Effector CD8-positive, alpha-beta T cell (primary cell): ENCODE results near the gene CDK14.

Experiments
- DNase-seq: peaks from one replicate; lab custom pipeline; 2025; lab: John Stamatoyannopoulos, UW

CDK14 gene

DNA sequence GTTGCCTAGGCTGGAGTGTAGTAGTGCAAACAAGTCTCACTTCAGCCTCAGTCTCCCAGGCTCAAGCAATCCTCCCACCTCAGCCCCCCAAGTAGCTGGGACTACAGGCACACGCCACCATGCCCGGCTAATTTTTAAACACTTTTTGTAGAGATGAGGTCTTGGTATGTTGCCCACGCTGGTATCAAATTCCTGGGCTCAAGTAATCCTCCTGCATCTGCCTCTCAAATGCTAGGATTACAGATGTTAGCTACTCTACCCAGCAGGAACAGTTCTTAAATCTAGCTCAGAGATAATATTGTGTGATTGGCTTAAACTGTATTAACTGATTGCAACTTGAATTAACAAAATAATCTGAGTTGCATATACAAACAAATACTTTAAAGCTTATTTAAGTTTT is 82.9 kb downstream of the CDK14 start:
- no peak for DNase-seq

DNA sequence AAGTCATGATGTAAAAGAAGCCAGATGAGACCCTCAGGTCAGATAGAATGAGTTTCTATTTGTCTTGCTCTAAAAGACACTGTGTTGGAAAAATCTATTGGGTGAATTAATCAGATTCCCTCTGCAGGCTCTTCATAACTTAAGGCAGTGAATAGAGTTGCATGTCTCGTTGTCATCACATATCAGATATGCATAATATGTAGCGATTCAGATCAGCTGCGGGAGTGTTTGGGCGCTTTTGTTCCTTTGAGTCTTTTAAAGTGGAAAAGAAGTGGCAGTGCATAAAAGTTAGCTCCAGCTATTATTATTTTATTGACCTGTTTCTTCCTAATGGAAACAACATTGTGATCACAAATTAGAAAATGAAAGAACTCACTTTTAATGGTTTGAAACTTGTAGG is 84.4 kb downstream of the CDK14 start:
- DNase-seq = no peak

DNA sequence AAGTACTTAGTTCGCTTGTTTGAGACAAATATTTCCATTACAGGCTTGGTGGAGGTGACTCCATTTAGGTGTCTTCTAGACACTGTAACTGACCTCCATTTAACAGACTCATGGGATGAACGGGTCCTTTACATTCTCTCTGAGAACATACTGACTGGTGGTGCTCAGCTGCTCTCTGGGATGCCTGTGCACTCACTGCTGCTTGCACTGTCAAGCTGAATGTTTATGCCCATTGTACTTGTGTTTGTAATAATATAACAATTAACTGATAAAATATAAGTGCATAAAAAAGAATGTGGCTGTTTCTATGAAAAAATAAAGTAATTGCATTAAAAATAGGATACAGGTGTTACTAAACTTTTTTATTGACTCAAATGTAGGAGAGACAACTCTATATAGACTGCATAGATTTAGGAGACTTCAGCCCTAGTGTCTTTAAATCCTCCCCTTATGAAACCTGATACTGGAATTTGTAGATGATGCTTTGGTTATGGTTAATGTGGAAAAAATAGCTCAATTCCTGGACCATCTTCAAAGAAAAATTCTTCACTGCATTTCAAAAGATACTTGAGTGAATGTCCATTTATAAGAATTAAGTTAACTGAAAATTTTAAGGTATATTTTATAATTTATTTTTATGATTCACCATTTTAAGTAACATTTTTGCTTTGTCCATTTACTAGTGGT is 85.4 kb downstream of the CDK14 start:
- DNase-seq = no peak

DNA sequence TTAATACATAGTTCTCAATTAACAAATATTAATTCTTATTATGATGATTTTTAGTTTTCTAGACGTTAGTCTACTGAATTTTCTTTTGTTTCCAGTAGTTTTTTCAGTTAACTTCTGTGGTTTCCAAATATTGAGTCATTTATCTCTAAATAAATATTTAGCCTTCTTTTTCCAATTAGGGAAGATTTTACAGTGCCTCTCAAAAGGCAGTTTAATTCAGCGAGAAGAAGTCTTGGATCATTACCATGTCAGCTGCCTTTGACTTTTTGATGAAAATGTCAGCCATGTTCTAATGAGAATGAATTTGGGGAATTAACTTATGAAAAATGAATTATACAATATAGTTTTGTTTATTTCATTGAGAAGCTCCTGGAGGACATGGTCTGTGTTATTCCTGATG is 90.0 kb downstream of the CDK14 start:
- no peak for DNase-seq

DNA sequence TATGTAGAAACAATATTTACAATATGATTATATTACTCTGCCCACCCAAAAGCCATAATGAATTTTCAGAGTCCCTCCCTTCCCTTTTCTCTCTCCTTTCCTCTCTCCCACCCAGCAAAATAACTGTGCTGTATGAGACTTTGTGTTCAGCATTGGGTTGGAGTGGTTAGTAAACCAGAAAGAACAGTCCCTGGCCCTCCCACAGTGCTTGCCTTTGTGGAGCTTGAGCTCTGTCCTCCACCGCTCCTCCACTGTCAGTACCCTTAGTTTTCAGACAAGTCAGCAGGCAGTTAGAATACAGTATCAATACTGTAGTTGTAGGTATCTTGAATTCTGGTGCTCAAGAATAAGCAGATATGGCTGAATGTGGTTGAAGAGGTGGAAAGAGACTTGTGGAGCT is 92.7 kb downstream of the CDK14 start:
- DNase-seq = no peak

DNA sequence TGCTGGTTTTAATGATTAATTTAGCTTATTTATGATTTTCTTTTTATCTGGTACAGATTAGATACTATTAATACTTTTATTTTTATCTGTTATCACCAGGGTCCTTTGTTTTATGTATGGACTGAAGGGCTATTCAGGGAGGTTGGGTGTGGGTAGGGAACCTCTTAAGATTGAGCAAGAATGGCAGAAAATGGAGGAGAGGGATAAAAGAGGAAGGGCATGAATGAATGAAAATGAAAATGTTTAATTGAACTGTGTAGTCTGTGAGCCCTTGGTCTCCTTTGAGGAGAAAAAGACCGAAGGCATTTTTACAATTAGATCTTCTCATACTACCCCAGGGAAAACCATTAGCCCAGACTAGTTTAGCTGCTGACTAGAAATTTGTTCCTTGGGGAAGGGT is 93.1 kb downstream of the CDK14 start:
- DNase-seq = no peak

DNA sequence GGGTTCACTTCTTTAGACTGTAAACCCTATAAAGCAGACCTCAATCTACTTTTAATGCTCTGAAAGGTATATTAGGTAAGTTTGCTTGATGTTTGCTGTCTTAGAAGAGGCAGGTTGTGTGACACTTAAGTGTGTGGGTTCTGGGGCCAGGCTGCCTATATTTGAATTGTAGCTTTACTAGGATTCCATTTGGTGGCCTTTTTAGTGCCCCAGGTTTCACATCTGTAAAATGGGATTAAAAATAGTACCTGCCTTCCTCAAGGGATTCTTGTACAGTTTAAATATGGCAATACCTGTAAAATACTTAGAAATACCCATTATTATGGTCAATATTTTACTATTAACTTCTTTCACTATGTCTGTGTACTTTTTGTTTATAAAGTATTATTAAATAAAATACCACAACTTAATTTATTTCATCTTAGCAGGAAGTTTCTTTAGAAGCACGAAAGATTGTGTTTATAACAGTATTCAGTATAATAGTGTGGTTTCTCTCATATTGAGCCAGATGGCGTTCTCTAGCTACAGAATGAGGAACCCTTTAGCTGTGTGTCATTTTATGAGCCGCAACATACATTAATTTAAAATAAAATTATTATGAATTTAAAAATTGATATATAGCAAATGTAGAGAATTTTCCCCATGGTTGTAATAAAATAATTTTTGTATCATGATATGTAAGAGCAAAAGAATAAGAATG is 94.2 kb downstream of the CDK14 start:
- no peak for DNase-seq

DNA sequence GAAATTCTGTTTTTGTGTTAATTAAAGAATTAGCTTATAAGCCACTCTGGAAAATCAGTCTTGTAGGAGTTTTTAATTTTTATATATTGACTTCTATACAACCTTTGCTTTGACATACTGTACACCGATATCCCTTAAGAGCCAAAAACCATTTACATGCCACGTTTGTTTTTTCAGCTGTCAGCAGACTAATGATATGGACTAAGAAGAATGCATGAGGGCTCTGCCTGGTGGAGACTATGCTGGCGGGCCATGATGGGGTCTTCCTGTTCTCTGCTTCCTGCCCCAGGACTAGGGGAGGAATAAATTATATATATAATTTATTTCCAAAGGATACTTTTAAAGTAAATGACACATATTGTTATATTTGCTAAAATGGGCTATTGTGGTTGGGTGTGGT is 96.3 kb downstream of the CDK14 start:
- no peak for DNase-seq

DNA sequence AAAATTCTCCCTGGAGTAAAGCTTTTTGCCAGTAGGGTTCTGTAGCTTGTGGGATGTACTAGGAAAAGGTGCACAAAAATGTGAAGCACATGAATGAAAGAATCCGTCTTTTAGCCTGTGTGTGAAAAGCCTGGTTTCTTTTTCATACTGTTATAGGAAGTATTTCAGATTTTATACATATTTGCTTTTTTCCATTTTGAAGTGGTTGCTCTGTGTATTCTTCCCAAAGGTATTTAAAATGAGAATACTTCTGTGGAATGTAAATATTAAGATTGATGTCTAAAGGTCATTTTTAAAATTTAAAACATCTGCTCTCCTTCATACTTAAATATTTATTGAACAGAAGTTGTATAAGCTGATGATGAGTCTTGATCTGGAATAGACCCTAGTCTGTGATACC is 96.8 kb downstream of the CDK14 start:
- no peak for DNase-seq

DNA sequence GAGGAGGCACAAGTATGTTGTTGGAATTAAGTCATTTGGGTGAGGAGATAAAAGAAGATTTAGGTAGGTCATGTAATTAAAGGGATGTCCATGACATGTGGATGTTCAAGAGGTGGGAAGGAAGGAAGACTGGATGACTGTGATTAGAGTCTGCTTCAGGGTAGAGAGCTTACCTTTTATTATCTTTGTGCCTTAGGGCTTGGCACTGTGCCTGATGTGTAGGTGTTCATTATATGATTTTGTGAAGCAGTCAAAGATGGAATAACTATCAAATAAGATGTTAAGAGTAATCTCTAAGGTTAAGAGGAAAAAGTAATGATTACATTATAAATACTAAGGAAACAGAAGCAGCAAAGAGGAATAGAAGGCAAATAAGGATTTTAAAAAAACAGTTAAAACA is 97.8 kb downstream of the CDK14 start:
- DNase-seq = no peak

DNA sequence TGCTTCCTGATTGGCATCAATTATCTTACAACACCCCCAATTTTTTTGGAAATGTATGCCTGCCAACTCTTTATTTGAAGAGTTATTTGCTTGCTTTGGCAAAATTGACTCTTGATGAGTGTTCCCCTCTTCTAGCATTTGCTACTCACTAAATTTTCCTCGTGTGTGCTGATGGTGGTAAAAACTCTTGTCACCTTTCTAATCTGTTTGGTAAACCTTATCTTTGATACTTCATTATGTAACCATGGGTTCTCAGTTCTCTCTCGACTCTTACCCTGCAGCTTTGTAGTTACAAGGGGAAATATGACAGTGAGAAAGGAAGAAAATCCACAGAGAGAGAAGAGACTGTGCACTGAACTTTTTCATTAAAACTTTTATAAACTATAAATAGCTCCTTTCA is 102.5 kb downstream of the CDK14 start:
- no peak for DNase-seq

DNA sequence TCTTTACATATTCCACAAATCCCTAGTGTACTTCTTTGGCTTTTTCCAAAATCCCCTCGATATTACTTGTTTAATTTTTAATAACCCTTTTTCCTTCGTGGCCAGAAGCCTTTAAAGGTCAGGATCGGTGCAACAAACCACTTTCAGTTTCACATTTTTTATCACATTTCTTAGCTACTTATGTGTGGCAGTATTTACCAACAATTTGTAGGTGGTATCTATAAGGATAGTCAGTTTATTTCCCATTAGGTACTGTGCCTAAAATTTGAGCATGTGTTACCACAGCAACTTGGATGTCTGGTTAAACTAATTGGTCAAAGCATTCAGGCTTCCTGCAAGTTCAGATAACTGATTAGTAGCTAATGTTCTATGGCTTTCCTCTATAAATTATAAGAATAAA is 104.9 kb downstream of the CDK14 start:
- no peak for DNase-seq

DNA sequence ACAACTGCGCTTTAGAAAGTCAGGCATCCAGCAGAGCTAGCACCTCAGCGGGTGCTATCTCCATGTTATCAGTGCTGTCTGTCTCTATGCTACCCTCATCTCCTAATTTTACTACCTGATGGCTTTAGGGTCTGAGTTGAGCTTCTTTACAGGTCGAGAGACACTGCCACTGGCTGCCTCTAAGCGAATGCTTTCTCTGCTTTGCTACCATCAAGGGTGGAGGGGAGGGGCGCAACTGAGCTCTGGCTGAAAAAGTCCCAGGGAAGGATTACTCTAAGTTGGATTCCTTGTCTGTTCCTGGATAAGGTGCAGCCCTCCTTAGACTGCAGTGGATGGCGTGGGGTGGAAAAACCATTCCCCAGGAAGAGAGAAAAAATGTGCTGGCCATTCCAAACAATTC is 105.7 kb downstream of the CDK14 start:
- no peak for DNase-seq

DNA sequence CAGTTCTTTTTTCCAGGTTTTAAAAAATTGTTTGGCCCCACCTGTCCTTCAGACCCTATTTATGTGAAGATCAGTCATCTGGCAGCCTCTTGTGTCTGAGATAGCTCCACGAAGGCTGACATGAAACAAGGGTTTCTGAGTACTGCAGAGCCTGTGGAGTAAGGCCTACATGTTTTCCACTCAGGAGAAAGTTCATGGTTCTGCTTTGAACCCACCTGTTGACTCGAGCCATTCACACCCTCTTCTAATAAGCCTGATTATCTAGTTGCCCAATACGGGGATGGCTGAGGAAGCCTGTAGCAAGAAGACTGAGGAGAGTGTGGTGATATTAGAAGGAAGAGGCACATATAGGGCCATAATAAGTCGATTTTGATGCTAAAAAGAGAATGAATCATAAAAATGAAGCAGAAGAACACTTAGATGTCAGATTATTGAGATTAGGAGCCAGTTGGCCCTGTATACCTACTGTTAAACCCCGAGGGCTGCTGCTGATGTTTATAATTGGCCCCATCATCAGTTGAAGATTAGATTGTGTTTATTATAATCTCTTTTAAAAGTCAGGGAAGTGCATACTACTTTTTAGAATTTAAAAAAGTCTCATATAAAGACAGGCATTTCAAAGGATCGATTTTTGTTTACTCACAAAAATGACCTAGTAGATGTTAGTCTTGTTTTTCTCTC is 109.4 kb downstream of the CDK14 start:
- no peak for DNase-seq

DNA sequence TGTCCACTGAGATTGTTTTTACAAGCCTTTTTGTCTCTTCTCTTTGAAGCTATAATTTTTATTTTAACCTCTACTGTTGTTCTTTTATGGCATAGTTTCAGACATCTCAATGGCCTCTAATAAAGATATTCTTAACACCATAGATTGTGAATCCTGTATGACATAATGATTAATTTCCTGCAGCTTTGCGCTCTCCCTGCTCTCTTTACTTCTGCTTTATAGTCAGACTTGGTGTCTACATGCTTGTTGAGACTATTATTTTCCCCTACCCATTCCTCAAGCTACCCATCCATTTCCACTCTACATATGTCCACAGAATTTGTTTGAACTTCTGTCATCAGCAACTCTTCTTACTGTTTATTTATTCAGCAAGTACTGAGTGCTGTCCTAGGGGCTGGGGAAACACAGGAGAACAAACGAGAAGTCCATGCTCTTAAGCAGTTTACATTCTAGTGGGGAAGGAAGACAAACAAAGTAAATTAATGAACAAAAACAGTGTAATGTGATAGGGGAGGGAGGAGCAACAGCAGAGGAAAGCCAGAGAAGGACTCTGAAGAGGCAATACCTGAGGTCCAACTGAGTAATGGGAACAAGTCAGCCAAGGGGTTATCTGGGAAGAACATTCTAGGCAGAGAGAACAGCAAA is 110.1 kb downstream of the CDK14 start:
- DNase-seq = no peak

DNA sequence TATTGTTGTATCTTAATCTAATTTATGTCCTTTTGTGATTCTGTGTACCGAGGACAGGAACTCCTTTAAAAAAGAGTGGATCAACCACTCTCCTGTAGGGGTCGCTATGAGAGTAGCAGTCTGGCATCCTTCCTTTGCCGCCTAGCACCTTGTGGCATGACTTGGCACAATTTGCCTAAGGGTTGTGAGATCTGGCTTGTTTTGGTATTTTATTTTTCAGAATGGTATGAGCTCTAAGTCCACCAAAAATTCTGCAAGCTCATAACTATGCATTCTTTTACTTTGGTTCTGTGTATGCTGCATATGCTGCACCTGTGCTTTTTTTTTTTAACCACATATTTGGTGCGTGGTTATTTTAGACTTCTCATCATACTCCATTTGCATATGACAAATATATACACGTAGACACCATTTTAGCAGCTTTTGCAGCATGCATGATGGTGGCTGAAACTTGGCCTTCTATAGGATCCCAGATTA is 112.8 kb downstream of the CDK14 start:
- no peak for DNase-seq

DNA sequence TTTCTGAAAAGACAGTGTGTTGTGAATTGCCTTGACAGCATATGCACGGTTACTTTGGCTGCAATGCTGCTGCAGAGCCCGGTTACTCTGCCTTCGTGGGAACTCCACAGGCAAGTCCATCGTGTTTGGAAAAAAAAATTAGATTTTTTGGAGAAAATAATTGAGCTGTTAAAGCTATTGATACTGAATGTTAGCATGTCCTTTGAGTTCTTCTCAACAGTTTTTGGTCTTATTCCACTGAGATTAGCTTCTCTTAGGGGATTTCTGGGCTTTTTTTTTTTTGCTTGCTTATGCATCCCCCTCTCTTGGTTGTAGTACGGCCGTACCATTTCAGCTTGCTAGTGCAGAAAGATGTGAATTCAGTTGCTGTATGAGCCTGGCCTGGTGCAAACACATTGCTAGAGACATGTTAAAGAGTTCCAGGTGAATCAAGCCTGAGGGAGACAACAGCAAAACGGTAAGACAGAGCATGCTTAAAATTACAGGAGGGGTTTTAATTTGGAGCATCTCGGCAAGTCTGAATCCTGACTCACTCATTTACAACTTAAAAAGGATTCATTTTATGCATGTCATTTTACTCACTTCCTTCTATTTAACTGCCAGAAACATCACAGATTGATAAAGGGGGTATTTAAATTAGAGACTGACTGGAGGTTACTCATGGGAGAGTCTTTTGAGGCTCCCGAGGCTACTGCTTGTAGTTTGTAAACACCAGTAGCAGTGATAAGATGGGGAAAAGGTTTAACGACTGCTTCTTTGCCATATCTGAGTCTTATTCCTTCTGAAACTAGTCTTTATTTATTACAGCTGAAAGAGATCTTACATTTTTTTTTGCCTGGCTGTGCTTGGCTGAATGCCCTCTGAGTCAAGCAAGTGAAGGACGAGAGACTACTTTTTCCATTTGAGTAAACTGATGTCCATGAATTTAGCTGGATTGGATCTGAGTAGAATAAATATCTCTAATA is 113.7 kb downstream of the CDK14 start:
- no peak for DNase-seq

DNA sequence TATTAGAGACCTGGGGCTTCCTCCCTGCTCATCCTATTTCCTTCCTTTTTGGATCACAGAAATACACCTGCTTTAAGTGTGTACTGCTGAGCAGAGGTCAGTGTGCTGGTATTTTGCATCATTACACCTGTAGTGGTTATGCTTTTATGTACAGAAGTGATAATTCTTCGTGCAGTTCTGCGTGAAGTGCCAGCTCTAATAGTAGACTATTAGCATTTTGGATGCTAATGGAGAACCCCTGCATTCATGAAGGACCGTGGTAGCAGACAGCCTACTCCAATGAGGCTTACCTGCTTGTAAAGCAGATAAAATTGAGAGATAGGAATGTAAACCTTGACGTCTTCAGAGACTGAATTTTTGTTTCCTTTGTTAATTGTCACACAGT is 114.3 kb downstream of the CDK14 start:
- DNase-seq = no peak

DNA sequence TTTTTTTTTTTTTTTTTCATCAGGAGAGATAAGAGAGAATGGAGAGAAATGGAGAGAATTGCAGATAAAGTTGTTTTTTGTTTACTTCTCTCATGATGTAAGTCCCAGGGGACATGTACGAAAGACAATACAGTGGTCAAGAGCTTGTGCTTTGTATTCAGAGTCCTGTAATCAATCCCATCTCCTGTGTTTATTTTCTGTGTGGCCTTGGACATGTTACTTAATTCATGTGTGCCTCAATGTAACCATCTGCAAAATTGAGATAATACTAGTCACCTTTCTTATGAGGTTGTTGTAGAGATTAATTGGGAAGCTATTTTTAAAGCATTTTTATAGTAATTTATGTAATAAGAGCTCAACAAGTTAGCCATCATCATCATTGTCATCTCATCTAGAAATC is 117.5 kb downstream of the CDK14 start:
- no peak for DNase-seq

DNA sequence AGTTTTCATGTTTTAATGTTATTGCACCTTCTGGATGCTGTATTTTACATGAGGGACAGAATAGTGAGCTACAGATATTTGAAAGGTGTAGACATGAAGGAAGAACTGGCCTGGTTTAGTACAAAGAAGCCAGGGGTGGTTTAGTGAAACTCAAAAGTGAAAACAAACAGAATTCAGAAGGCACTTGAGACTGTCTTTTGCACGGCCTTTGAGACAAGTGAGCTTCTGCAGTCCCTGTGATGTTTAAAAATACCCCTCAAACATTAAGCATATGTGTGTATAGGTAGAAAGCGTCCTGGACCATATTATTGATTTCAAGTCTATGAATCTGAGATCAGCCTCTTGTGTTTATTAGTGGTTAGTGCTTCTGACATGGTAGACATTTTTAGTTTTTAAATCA is 118.9 kb downstream of the CDK14 start:
- DNase-seq = no peak

DNA sequence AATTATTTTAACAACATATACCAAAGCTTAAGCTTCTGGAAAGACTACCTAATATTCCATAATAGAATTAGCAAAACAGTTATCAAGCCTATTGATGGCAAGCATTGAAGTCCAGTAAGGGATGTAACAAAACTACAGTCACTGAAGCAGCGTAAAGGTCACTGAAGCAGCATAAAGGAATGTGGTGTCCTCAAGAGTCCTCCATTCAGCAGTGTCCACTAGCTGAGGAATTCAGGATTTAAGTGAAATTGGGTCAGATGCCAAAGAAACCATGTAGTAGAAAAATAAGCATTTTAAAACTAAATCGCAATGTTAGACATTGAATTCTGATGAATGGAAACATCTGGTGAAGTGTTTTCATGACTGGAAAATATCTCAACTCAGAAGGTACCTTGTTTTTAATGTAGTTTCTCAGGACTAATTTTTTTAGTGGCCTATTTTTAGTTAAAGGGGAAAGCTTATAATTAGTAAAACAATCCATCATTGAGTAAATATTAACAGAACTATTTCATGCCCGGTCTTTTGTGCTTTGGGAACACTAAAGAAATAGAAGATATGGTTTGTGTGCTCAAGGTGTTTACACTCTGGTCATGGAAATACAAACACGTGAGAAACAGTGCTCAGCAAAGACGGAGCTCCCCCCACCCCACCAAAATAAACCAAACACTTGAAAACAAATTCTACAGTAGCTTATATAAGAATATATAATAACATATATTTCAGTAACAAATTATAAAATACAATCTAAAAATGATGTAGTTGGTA is 121.4 kb downstream of the CDK14 start:
- DNase-seq = no peak
